ENCODE measurements around the gene NUDT2.
"Not testable (repeated sequence)": the region's sequence is repeated elsewhere in the genome, so short reads cannot be mapped to it uniquely, and the experiment has no call there.

The NUDT2 gene

DNA sequence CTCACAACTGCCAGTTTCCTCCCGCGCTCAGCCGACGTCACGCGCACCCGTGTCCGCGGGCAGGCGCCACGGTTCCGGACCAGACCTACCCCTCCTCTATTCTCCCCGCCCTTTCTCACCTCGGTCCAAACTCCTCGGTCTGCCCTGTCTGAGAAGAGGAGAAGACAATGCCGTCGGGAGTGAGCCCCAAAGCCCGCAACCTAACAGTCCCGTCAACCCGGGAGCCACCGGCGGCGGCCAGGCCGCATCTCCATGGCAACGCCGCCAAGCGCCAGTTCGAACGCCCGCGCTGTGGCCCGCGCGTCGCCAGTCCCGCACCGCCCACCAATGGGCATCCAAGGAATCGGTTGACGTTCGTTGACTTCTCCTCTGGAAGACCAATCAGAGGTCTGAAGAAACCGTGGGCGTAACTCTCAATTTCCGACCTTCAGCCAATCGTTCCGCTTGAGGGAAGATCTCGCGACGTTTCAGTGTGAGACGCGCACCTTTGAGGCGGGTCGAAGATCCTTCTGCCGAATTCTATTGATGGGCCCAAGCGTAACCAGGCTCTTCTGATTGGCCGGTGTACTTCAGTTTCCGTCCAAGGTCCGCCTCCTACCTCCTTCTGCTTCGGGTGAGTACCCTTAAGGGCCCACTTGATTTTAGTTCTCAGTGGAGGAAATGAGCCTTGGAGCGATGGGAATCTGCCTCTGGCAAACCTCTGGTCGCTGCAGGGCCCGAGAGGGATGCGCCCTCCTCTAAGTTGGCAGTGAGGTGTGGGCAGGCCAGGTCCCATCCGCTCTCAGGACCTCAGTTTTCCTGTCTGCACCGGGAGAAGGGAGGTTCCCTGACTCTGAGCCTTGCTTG is at the start of gene NUDT2, which contains the start of gene KIF24:
Gene NUDT2, plus strand, starts transcription at position 583 of the 846 bp plus-strand sequence. CDS start 9,471 bp downstream, outside the sequence.
Gene KIF24, minus strand, starts transcription at position 282 of the 846 bp plus-strand sequence. CDS start 17,922 bp downstream, outside the sequence.
- H3K27ac Mint-ChIP-seq: peak within 1 kb of the TSS; percentile 95

DNA sequence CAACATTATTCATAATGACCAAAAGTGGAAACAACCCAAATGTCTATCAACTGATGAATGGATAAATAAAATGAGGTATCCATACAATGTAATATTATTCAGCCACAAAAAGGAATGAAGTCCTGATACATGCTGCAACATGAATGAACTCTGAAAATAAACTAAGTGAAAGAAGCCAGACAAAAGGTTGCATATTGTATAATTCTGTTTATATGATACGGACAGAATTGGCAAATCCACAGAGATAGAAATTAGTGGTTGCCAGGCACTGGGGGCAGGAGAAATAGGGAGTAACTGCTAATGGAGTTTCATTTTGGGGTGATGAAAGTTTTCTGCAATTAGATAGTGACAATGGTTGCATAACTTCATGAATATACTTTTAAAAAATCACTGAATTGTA is 47.3 kb upstream of the NUDT2 start:
- no peak overlapping the region for H3K4me3 Mint-ChIP-seq
- intact Hi-C loops (cut with micrococcal nuclease): no loop called here
- H3K27me3 Mint-ChIP-seq: no peaks in the 10 kb centered on the region
- H3K27ac Mint-ChIP-seq: no peak overlapping the region
- H3K9me3 Mint-ChIP-seq: no peaks in the 10 kb centered on the region
- H3K36me3 Mint-ChIP-seq (ENCODE audit: low read depth): no peaks in the 10 kb centered on the region
- no peaks in the 10 kb centered on the region for H3K4me1 Mint-ChIP-seq (ENCODE audit: low read depth)

More for the DNA sequence above, at the start of gene NUDT2, which contains the start of gene KIF24:
- peaks cover 16% of the 10 kb centered on the region for H3K36me3 Mint-ChIP-seq (ENCODE audit: low read depth)
- no peaks in the 10 kb centered on the region for H3K9me3 Mint-ChIP-seq
- H3K4me3 Mint-ChIP-seq: peak within 1 kb of the TSS; percentile 90
- H3K27me3 Mint-ChIP-seq: no peaks in the 10 kb centered on the region
- intact Hi-C loops (cut with micrococcal nuclease): loop anchor here (1.0 to 5.0 kb wide), 3 partner anchors 38 to 202 kb away; partner anchors contain the start of gene DCAF12
- peaks cover 43% of the 10 kb centered on the region for H3K4me1 Mint-ChIP-seq (ENCODE audit: low read depth)

DNA sequence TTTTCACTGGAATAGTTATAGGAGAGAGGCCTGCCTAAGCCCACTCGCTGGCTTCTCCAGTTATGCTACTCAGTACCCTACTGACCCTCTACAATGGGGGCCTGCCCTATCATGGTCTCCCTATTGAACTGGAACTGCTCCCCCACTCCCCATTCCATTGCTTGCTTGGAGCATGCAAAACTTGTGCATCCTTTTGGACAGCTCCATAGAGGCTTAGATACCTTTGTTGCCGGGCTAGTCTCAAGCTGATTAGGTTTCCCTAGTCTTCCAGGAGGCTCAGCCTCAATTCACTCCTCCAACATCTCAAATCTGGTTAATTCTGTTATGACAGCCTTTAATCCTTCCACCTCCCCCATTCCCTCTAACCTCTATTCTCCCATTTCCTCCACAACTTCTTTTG is 40.2 kb upstream of the NUDT2 start:
- H3K36me3 Mint-ChIP-seq (ENCODE audit: low read depth): no peaks in the 10 kb centered on the region
- intact Hi-C loops (cut with micrococcal nuclease): no loop called here
- H3K9me3 Mint-ChIP-seq: no peaks in the 10 kb centered on the region
- H3K4me3 Mint-ChIP-seq: no peak overlapping the region
- H3K27ac Mint-ChIP-seq: no peak overlapping the region
- H3K4me1 Mint-ChIP-seq (ENCODE audit: low read depth): peaks cover 7% of the 10 kb centered on the region
- H3K27me3 Mint-ChIP-seq: no peaks in the 10 kb centered on the region

DNA sequence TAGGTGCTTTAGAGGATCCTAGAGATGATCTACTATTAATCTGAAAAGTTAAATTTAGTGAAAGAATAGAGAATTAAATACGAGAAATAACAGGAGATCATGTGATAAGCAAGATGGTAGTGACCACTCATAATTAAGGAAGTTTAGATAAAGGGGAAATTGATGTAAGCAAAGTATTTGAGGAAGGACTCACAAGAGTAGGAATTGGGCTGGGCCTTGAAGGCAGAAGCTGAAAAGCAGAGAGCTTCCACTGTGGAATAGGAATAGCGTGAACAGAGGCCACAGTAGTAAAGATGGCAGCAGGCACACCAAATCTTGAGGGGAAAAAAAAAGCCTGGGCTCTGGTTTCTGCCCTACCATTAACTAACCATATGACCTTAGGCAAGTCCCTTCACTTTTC is 38.3 kb upstream of the NUDT2 start:
- intact Hi-C loops (cut with micrococcal nuclease): loop anchor here (2.0 kb wide), 1 partner anchor 38 kb away; the partner anchor contains the start of genes KIF24 and NUDT2
- no peaks in the 10 kb centered on the region for H3K27me3 Mint-ChIP-seq
- H3K9me3 Mint-ChIP-seq: no peaks in the 10 kb centered on the region
- no peak overlapping the region for H3K27ac Mint-ChIP-seq
- H3K36me3 Mint-ChIP-seq (ENCODE audit: low read depth): no peaks in the 10 kb centered on the region
- H3K4me1 Mint-ChIP-seq (ENCODE audit: low read depth): peaks cover 7% of the 10 kb centered on the region
- no peak overlapping the region for H3K4me3 Mint-ChIP-seq

DNA sequence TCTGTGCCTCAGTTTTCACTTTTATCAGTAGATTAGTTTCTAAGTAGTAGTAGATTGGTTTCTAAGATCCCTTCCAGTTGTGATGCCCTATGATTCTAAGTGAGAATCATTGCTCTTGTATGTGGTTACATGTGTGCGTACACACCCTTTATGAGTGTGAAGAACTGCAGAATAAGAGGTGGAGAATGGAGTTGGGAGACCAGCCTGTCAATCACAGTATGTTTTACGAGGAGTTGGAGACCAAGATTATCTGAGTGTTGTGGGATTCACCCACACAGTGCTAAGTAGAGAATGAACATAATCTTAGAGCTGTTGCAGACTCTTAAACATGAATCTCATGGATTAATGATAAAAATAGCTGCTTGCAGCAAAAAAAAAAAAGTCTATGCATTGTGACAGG is 37.9 kb upstream of the NUDT2 start:
- no peaks in the 10 kb centered on the region for H3K36me3 Mint-ChIP-seq (ENCODE audit: low read depth)
- H3K9me3 Mint-ChIP-seq: no peaks in the 10 kb centered on the region
- H3K27ac Mint-ChIP-seq: no peak overlapping the region
- peaks cover 7% of the 10 kb centered on the region for H3K4me1 Mint-ChIP-seq (ENCODE audit: low read depth)
- H3K27me3 Mint-ChIP-seq: no peaks in the 10 kb centered on the region
- H3K4me3 Mint-ChIP-seq: no peak overlapping the region
- intact Hi-C loops (cut with micrococcal nuclease): loop anchor here (2.0 kb wide), 1 partner anchor 37 kb away; the partner anchor contains the start of genes KIF24 and NUDT2

DNA sequence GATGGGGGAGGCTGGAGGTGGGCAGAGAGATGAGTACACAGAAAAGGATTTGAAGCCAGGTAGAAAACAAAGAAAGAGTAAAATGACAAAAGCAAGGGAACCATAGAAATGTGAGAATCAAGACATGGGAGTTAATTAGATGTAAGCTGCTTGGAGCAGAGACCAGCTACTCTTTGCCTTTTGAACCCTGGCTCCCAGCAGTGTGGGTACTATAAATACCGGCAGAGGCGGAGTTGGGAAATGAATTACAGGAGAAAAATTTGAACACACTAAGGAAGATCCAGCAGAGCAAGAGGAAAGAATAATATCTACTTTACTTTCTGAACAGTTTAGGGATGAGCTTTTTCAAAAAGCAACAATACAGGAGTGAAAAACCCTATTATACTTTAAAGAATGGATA is 36.8 kb upstream of the NUDT2 start:
- Mint-ChIP-seq H3K27ac (no peak overlapping the region), H3K4me1 (ENCODE audit: low read depth) (peaks cover 7% of the 10 kb centered on the region), H3K27me3 (no peaks in the 10 kb centered on the region), H3K4me3 (no peak overlapping the region), H3K36me3 (ENCODE audit: low read depth) (no peaks in the 10 kb centered on the region), H3K9me3 (no peaks in the 10 kb centered on the region)
- intact Hi-C loops (cut with micrococcal nuclease): no loop called here

DNA sequence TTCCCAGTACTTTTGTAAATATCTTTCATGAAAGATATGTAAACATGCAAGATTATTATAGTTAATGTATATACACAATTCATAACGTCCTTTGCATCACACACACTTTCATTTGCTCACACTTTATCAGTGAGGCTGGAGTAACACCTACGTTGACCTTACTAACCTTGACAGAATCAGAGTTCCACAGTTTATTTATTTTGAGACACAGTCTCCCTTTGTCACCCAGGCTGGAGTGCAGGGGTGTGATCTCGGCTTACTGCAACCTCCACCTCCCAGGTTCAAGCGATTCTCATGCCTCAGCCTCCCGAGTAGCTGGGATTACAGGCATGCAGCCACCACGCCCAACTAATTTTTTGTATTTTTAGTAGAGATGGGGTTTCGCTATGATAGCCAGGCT is 28.3 kb upstream of the NUDT2 start:
- H3K4me3 Mint-ChIP-seq; H3K27me3 Mint-ChIP-seq; H3K27ac Mint-ChIP-seq; H3K9me3 Mint-ChIP-seq; intact Hi-C loops (cut with micrococcal nuclease); H3K36me3 Mint-ChIP-seq (ENCODE audit: low read depth); H3K4me1 Mint-ChIP-seq (ENCODE audit: low read depth): not testable (repeated sequence)

DNA sequence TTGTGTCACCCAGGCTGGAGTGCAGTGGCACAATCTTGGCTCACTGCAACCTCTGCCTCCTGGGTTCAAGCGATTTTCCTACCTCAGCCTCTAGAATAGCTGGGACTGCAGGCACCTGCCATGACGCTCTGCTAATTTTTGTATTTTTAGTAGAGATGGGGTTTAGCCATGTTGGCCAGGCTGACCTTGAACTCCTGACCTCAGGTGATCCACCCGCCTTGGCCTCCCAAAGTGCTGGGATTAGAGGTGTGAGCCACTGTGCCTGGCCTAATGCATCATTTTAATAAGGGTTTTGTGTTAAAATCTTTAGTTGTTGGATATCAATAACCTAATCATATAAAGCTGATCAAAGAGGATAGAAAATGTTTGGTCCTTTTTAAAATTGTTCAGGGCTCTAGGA is 21.1 kb upstream of the NUDT2 start:
- intact Hi-C loops (cut with micrococcal nuclease); H3K36me3 Mint-ChIP-seq (ENCODE audit: low read depth); H3K4me1 Mint-ChIP-seq (ENCODE audit: low read depth); H3K27ac Mint-ChIP-seq; H3K27me3 Mint-ChIP-seq; H3K9me3 Mint-ChIP-seq; H3K4me3 Mint-ChIP-seq: not testable (repeated sequence)

DNA sequence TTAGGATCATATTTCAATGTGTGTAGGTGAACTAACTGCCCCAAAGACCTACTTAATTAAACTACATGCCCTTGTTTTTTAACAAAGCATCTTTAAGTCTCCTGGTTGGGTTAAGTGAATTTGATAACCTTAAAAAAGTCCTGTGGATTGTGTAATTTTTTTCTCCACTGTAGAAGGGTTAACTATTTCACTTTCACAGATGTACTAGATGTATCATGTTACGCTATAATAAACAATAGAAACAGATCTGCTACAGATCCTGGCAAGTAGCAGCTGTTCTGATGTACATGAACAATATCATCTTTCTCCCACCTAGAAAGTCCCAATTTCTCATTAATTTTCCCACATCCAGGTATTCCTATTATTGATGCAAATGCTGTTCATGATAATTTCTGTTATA is 19.2 kb upstream of the NUDT2 start:
- no peaks in the 10 kb centered on the region for H3K4me1 Mint-ChIP-seq (ENCODE audit: low read depth)
- no peak overlapping the region for H3K27ac Mint-ChIP-seq
- H3K27me3 Mint-ChIP-seq: no peaks in the 10 kb centered on the region
- intact Hi-C loops (cut with micrococcal nuclease): no loop called here
- no peaks in the 10 kb centered on the region for H3K36me3 Mint-ChIP-seq (ENCODE audit: low read depth)
- H3K9me3 Mint-ChIP-seq: no peaks in the 10 kb centered on the region
- no peak overlapping the region for H3K4me3 Mint-ChIP-seq

DNA sequence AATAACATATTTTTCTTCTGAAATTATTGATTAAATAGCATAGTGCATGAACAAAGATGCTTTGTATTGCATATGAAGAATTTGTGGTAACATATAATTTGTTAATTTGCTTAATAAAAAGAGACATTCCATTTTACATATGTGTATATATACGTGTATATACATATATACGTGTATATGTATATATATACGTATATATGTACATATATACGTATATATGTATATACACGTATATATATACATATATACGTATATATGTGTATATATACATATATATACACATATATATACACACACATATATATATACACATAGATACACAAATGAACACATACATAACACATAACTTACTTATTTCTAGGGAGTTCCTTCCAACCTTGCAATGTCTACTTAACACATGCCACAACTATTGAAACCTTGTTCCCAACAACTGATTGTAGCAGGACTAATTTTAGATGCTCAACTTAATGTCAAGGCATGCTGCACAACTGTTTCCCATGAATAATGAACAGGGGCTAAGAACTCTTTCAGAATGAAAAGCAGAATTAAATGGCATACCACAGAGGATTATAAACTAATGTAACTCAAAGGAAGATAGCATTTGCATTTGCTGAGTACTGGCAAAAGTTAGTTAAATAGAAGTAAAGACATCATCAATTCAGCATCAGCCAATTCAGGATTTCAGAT is 17.7 kb upstream of the NUDT2 start:
- Mint-ChIP-seq H3K27ac (no peak overlapping the region), H3K4me1 (ENCODE audit: low read depth) (no peaks in the 10 kb centered on the region), H3K4me3 (no peak overlapping the region), H3K9me3 (no peaks in the 10 kb centered on the region), H3K27me3 (no peaks in the 10 kb centered on the region), H3K36me3 (ENCODE audit: low read depth) (no peaks in the 10 kb centered on the region)
- intact Hi-C loops (cut with micrococcal nuclease): no loop called here

DNA sequence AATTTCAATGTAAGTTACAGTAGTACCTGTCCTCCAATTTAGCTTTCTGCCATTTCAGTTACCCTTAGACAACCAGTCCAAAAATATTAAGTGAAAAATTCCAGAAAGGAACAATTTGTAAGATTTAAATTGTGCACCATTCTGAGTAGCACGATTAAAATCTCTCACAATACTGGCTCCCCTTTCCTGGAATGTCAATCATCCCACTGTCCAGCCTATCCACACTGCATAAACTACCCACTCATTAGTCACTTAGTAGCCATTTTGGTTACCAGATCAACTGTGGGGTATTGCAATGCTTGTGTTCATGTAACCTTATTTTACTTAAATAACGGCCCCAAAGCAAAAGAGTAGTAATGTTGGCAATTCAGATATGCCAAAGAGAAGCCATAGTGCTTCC is 11.9 kb upstream of the NUDT2 start:
- H3K4me1 Mint-ChIP-seq (ENCODE audit: low read depth): peaks cover 5% of the 10 kb centered on the region
- intact Hi-C loops (cut with micrococcal nuclease): no loop called here
- no peaks in the 10 kb centered on the region for H3K27me3 Mint-ChIP-seq
- no peaks in the 10 kb centered on the region for H3K36me3 Mint-ChIP-seq (ENCODE audit: low read depth)
- H3K9me3 Mint-ChIP-seq: no peaks in the 10 kb centered on the region
- no peak overlapping the region for H3K27ac Mint-ChIP-seq
- no peak overlapping the region for H3K4me3 Mint-ChIP-seq

DNA sequence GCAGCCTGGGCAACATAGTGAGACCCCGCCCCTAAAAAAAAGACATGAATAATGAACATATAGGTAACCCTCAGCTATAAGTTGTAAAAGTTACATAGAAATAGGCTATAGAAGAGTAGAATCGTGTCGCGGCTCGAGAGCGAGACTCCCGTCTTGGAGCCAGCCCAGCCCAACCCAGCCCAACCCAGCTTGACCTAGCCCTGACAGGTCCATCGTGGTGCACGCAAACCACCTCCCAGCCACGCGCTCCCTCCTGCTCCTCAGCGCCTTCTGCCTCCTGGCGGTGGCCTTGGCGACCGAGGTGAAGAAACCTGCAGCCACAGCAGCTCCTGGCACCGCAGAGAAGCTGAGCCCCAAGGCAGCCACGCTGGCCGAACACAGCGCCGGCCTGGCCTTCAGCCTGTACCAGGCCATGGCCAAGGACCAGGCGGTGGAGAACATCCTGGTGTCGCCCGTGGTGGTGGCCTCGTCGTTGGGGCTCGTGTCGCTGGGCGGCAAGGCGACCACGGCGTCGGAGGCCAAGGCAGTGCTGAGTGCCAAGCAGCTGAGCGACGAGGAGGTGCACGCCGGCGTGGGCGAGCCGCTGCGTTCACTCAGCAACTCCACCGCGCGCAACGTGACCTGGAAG is 11.1 kb upstream of the NUDT2 start:
- Mint-ChIP-seq H3K4me3 (no peak overlapping the region), H3K4me1 (ENCODE audit: low read depth) (peaks cover 5% of the 10 kb centered on the region)
- intact Hi-C loops (cut with micrococcal nuclease): no loop called here

DNA sequence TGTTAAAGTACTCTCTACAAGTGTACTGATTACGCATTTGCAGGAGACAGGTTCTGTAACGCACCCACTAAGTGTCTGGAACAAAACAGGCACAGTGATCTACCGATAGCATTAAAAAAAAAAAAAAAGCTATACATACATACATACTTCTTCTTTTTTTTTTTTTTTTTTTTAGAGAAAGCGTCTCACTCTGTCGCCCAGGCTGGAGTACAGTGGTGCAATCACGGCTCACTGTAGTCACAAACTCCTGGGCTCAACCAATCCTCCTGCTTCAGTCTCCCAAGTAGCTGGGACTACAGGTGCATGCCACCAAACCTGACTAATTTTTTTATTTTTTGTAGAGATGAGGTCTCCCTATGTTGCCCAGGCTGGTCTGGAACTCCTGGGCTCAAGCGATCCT is 7.9 kb upstream of the NUDT2 start:
- H3K9me3 Mint-ChIP-seq: no peaks in the 10 kb centered on the region
- H3K27ac Mint-ChIP-seq: no peak overlapping the region
- H3K4me1 Mint-ChIP-seq (ENCODE audit: low read depth): peaks cover 19% of the 10 kb centered on the region
- no peaks in the 10 kb centered on the region for H3K36me3 Mint-ChIP-seq (ENCODE audit: low read depth)
- no peaks in the 10 kb centered on the region for H3K27me3 Mint-ChIP-seq
- H3K4me3 Mint-ChIP-seq: no peak overlapping the region
- intact Hi-C loops (cut with micrococcal nuclease): no loop called here

More for the DNA sequence above, 11.1 kb upstream of the NUDT2 start:
- H3K36me3 Mint-ChIP-seq (ENCODE audit: low read depth): no peaks in the 10 kb centered on the region
- H3K27ac Mint-ChIP-seq: no peak overlapping the region
- H3K27me3 Mint-ChIP-seq: no peaks in the 10 kb centered on the region
- H3K9me3 Mint-ChIP-seq: no peaks in the 10 kb centered on the region
